Spleen (tissue), 11 donors: ENCODE measurements around the gene KRT6B. TPM values are rescaled to one million over a fixed set of nuclear protein-coding genes. Genes with fewer than 3 reads are reported as not detected.

Source experiments
- DNase-seq: peaks from one replicate; pipeline ENCODE4 v3.0.0-alpha.2; 2020
- H3K27ac ChIP-seq, 8 donors: fragments of 200-600 bp; sonication (generic) in 7 of 8; 1 replicate in 4 of 8; 2 replicates in 4 of 8; pipeline versions ENCODE4 v1.5.0 to v1.8.0; 2016 to 2021; ENCODE audit warnings: inconsistent platforms in 4 of 8, mild to moderate bottlenecking in 4 of 8, moderate library complexity in 1 of 8
- H3K27me3 ChIP-seq, 7 donors: fragments of 200-600 bp; sonication (generic) in 6 of 7; replicated peaks in 1 of 7; 1 replicate in 4 of 7; 2 replicates in 3 of 7; pipeline versions ENCODE4 v1.5.0 to v1.8.0; 2016 to 2021; ENCODE audit warnings: inconsistent platforms in 3 of 7, mild to moderate bottlenecking in 1 of 7
- H3K36me3 ChIP-seq, 6 donors: fragments of 200-600 bp; sonication (generic) in 5 of 6; 1 replicate in 4 of 6; 2 replicates in 2 of 6; pipeline versions ENCODE4 v1.5.0 to v1.8.0; 2016 to 2021; ENCODE audit warnings: inconsistent platforms in 2 of 6
- H3K4me1 ChIP-seq, 6 donors: fragments of 200-600 bp; sonication (generic) in 5 of 6; 1 replicate in 3 of 6; 2 replicates in 3 of 6; pipeline versions ENCODE4 v1.5.0 to v1.8.0; 2016 to 2021; ENCODE audit warnings: inconsistent platforms in 3 of 6
- H3K4me3 ChIP-seq, 8 donors: fragments of 200-600 bp; sonication (generic) in 7 of 8; 1 replicate in 4 of 8; 2 replicates in 4 of 8; pipeline versions ENCODE4 v1.5.0 to v1.8.0; 2016 to 2021; ENCODE audit warnings: inconsistent platforms in 4 of 8, mild to moderate bottlenecking in 4 of 8, moderate library complexity in 2 of 8
- H3K9me3 ChIP-seq, 8 donors: fragments of 200-600 bp; sonication (generic) in 7 of 8; 1 replicate in 4 of 8; 2 replicates in 4 of 8; pipeline versions ENCODE4 v1.5.0 to v1.8.0; 2016 to 2021; ENCODE audit warnings: inconsistent platforms in 4 of 8
- CTCF ChIP-seq, 11 experiments: fragments of 200-600 bp in 7 of 11; fragments of 450-650 bp in 4 of 11; sonication (generic) in 4 of 11; IDR thresholded peaks in 8 of 11; conservative IDR thresholded peaks in 3 of 11; 1 replicate in 7 of 11; 2 replicates in 4 of 11; pipeline versions ENCODE4 v1.4.0 to v1.8.0; 2016 to 2021; ENCODE audit warnings: antibody characterized with exemption in 11 of 11, inconsistent platforms in 4 of 11, mild to moderate bottlenecking in 1 of 11
- POLR2A ChIP-seq, 3 donors: fragments of 450-650 bp; IDR thresholded peaks; one replicate each; pipeline ENCODE4 v1.5.1; 2017; ENCODE audit warnings: antibody characterized with exemption in 3 of 3, mild to moderate bottlenecking in 1 of 3
- POLR2AphosphoS5 ChIP-seq, 3 donors: sonication (generic); formaldehyde crosslinking; IDR thresholded peaks; one replicate each; pipeline ENCODE4 v1.5.1; 2017; ENCODE audit warnings: antibody characterized with exemption in 3 of 3
- WGBS, 5 donors: extraction: QIAGEN DNeasy Blood & Tissue Kit in 3 of 5; methylation state at CpG; one replicate each; pipeline versions ENCODE4 v1.1.5 to v1.1.7; 2013 to 2018; 5-methylcytosine and 5-hydroxymethylcytosine counted together
- intact Hi-C: fragments of 100-400 bp; cut with DNase I; formaldehyde crosslinking; loops from one replicate; pipeline ENCODE4 v1.15.0; 2023; ENCODE audit warnings: low total_unique reads
- polyA plus RNA-seq, 3 donors: library from polyadenylated mRNA; stranded (reverse); fragments of 200-250 nt; gene quantifications; one replicate each; pipeline ENCODE4 v1.2.1, GENCODE V29; 2013
- total RNA-seq, 7 donors: library from RNA; depleted of rRNA in 3 of 7; stranded (reverse); fragments of >200 nt in 3 of 7; fragmentation: NEBNext Ultra II Directional in 4 of 7; extraction: Animal tissue kit (Norgen Biotek cat#: 25700) in 4 of 7; gene quantifications; one replicate each; pipeline versions ENCODE4 v1.1.0 to v1.2.1, GENCODE V29; 2016 to 2021
- donor health status: healthy with polysubstance abuse.
- donor health status: DM: no; HTN: no; CAD: no; lungs with moderate emphysema.
- donor health status: DM: no; HTN: no; CAD: no.
- donor health status: Bipolar disorder and iron deficiency.
- donor health status: healthy.
- donor health status: DM: no; HTN: no; CAD: no.
- donor health status: DM: yes; HTN: yes; CAD: no.

The KRT6B gene
- total and polyA plus RNA-seq, 10 donors: 0.03 to 0.10 (median 0.04) TPM; not detected in 7

GRCh38 chr12:52436000-52436827, 15.7 kb downstream of the KRT6B start:
- Histone ChIP-seq H3K4me3 (no peak overlapping the region), H3K9me3 (no peaks in the 10 kb centered on the region), H3K27me3 (peaks cover 0 to 49% (median 0%) of the 10 kb centered on the region in 7 donors), H3K27ac (no peak overlapping the region), H3K4me1 (no peaks in the 10 kb centered on the region), H3K36me3 (no peaks in the 10 kb centered on the region)
- WGBS, 5 donors: 58 to 68% (median 62%) methylated on average over 9 of the region's 9 CpGs
- DNase-seq: no peak
- intact Hi-C loops: no loop called here
- TF ChIP-seq CTCF (IDR thresholded peaks at IDR 0.05 in 8 of 11, conservative IDR thresholded peaks at IDR 0.05 in 3 of 11): no peak
- TF ChIP-seq POLR2AphosphoS5 (IDR thresholded peaks at IDR 0.05): no peak
- no peak for TF ChIP-seq POLR2A (IDR thresholded peaks at IDR 0.05)

- peaks cover 0 to 50% (median 0%) of the 10 kb centered on the region in 7 donors for H3K27me3 ChIP-seq
- DNase-seq: no peak
- intact Hi-C loops: no loop called here
- TF ChIP-seq CTCF (IDR thresholded peaks at IDR 0.05 in 8 of 11, conservative IDR thresholded peaks at IDR 0.05 in 3 of 11): no peak
- H3K9me3 ChIP-seq: no peaks in the 10 kb centered on the region
- H3K4me3 ChIP-seq: no peak overlapping the region
- H3K36me3 ChIP-seq: no peaks in the 10 kb centered on the region
- 87 to 92% (median 91%) methylated on average over 6 of the region's 6 CpGs for WGBS, 5 donors
- no peaks in the 10 kb centered on the region for H3K4me1 ChIP-seq
- no peak overlapping the region for H3K27ac ChIP-seq
Measured at GRCh38 chr12:52435659-52435999, 16.3 kb downstream of the KRT6B start.

GRCh38 chr12:52434760-52435530, 17.0 kb downstream of the KRT6B start:
- Histone ChIP-seq H3K36me3 (no peaks in the 10 kb centered on the region), H3K4me1 (no peaks in the 10 kb centered on the region), H3K27ac (no peak overlapping the region), H3K9me3 (no peaks in the 10 kb centered on the region), H3K4me3 (no peak overlapping the region), H3K27me3 (peaks cover 0 to 49% (median 0%) of the 10 kb centered on the region in 7 donors)
- no peak for TF ChIP-seq POLR2A (IDR thresholded peaks at IDR 0.05)
- TF ChIP-seq CTCF (IDR thresholded peaks at IDR 0.05 in 8 of 11, conservative IDR thresholded peaks at IDR 0.05 in 3 of 11): no peak
- TF ChIP-seq POLR2AphosphoS5 (IDR thresholded peaks at IDR 0.05): no peak
- DNase-seq: no peak
- intact Hi-C loops: no loop called here
- WGBS, 5 donors: 89 to 94% (median 91%) methylated on average over 6 of the region's 6 CpGs

- intact Hi-C loops: no loop called here
- no peak within 1 kb of the TSS for H3K4me3 ChIP-seq
Measured at GRCh38 chr12:52434081-52434733, 17.7 kb downstream of the KRT6B start, which contains the start of gene KRT75. TSS of gene KRT75 (minus strand) at chr12:52434371. CDS start at chr12:52434304, 67 bp downstream.

More at GRCh38 chr12:52434081-52434733, 17.7 kb downstream of the KRT6B start, which contains the start of gene KRT75:
- Histone ChIP-seq H3K27me3 (peaks cover 0 to 48% (median 0%) of the 10 kb centered on the region in 7 donors), H3K27ac (no peak within 1 kb of the TSS), H3K36me3 (no peaks in the 10 kb centered on the region), H3K9me3 (no peaks in the 10 kb centered on the region), H3K4me1 (no peaks in the 10 kb centered on the region)
- TF ChIP-seq POLR2AphosphoS5 (IDR thresholded peaks at IDR 0.05): no peak
- TF ChIP-seq CTCF (IDR thresholded peaks at IDR 0.05 in 8 of 11, conservative IDR thresholded peaks at IDR 0.05 in 3 of 11): no peak
- no peak for TF ChIP-seq POLR2A (IDR thresholded peaks at IDR 0.05)
- 84 to 85% (median 85%) methylated on average over 19 to 20 of the region's 20 CpGs for WGBS, 5 donors
- DNase-seq: no peak
